Liver (tissue), 9 donors: ENCODE results near the gene CYTH3. TPM values are rescaled to one million over a fixed set of nuclear protein-coding genes. Genes with fewer than 3 reads are reported as not detected.

ENCODE experiments used
- DNase-seq: peaks from one replicate; pipeline ENCODE4 v3.0.0-alpha.2; 2017; ENCODE audit warnings: low spot score
- H3K27ac ChIP-seq, 2 donors: one replicate each; pipeline ENCODE4 v1.7.0; 2013; ENCODE audit warnings: inconsistent platforms in 2 of 2, low read length in 2 of 2, control low read depth in 1 of 2, low read depth in 1 of 2, mild to moderate bottlenecking in 1 of 2
- H3K27me3 ChIP-seq, 4 donors: one replicate each; pipeline versions ENCODE4 v1.6.1 to v1.7.0; 2013; ENCODE audit warnings: low read length in 3 of 4, inconsistent platforms in 1 of 4, mild to moderate bottlenecking in 1 of 4, moderate library complexity in 1 of 4; ENCODE audit not compliant: control insufficient read depth in 4 of 4, insufficient read depth in 4 of 4
- H3K36me3 ChIP-seq, 4 donors: one replicate each; pipeline versions ENCODE4 v1.6.1 to v1.7.0; 2013; ENCODE audit warnings: low read length in 3 of 4, mild to moderate bottlenecking in 3 of 4, low read depth in 1 of 4, moderate library complexity in 1 of 4; ENCODE audit not compliant: control insufficient read depth in 4 of 4, insufficient read depth in 3 of 4
- H3K4me1 ChIP-seq, 4 donors: one replicate each; pipeline versions ENCODE4 v1.6.1 to v1.7.0; 2013; ENCODE audit warnings: low read length in 3 of 4, mild to moderate bottlenecking in 3 of 4, moderate library complexity in 1 of 4; ENCODE audit not compliant: control insufficient read depth in 4 of 4, insufficient read depth in 4 of 4
- H3K4me3 ChIP-seq, 3 donors: one replicate each; pipeline versions ENCODE4 v1.6.1 to v1.7.0; 2013; ENCODE audit warnings: low read length in 3 of 3, control low read depth in 1 of 3, low read depth in 1 of 3, mild to moderate bottlenecking in 1 of 3
- H3K9ac ChIP-seq, 2 donors: one replicate each; pipeline ENCODE4 v1.7.0; 2013; ENCODE audit warnings: low read length in 2 of 2, mild to moderate bottlenecking in 2 of 2, moderate library complexity in 2 of 2, control low read depth in 1 of 2, low read depth in 1 of 2
- H3K9me3 ChIP-seq, 4 donors: one replicate each; pipeline versions ENCODE4 v1.6.1 to v1.7.0; 2013; ENCODE audit warnings: low read length in 3 of 4; ENCODE audit not compliant: control insufficient read depth in 4 of 4
- EGR1 ChIP-seq, 2 donors: IDR thresholded peaks; 2 replicates each; pipeline ENCODE4 v1.6.1; 2016 to 2018; ENCODE audit warnings: antibody characterized with exemption in 2 of 2, low read depth in 2 of 2
- FOXA1 ChIP-seq: IDR thresholded peaks from 2 replicates; pipeline ENCODE4 v1.6.1; 2016; ENCODE audit warnings: antibody characterized with exemption
- FOXA2 ChIP-seq: IDR thresholded peaks from 2 replicates; pipeline ENCODE4 v1.6.1; 2016; ENCODE audit warnings: antibody characterized with exemption
- GABPA ChIP-seq, 2 donors: IDR thresholded peaks in 1 of 2; conservative IDR thresholded peaks in 1 of 2; 2 replicates each; pipeline ENCODE4 v1.6.1; 2016; ENCODE audit warnings: antibody characterized with exemption in 2 of 2, mild to moderate bottlenecking in 1 of 2, moderate library complexity in 1 of 2
- HNF4A ChIP-seq, 2 donors: conservative IDR thresholded peaks; 2 replicates each; pipeline ENCODE4 v1.6.1; 2016; ENCODE audit warnings: antibody characterized with exemption in 2 of 2, mild to moderate bottlenecking in 2 of 2
- HNF4G ChIP-seq: IDR thresholded peaks from 2 replicates; pipeline ENCODE4 v1.6.1; 2016; ENCODE audit warnings: antibody characterized with exemption
- JUND ChIP-seq, 2 donors: IDR thresholded peaks; 2 replicates each; pipeline ENCODE4 v1.6.1; 2016; ENCODE audit warnings: antibody characterized with exemption in 2 of 2
- NR2F2 ChIP-seq: IDR thresholded peaks from 2 replicates; pipeline ENCODE4 v1.6.1; 2016; ENCODE audit warnings: antibody characterized with exemption
- RAD21 ChIP-seq, 2 donors: IDR thresholded peaks; 2 replicates each; pipeline ENCODE4 v1.6.1; 2016; ENCODE audit warnings: antibody characterized with exemption in 2 of 2, mild to moderate bottlenecking in 2 of 2
- RXRA ChIP-seq, 2 donors: IDR thresholded peaks; 2 replicates each; pipeline ENCODE4 v1.6.1; 2017 to 2018; ENCODE audit warnings: antibody characterized with exemption in 2 of 2, mild to moderate bottlenecking in 1 of 2
- SP1 ChIP-seq: IDR thresholded peaks from 2 replicates; pipeline ENCODE4 v1.6.1; 2018; ENCODE audit warnings: antibody characterized with exemption, mild to moderate bottlenecking
- TAF1 ChIP-seq: conservative IDR thresholded peaks from 2 replicates; pipeline ENCODE4 v1.6.1; 2016; ENCODE audit warnings: antibody characterized with exemption, mild to moderate bottlenecking
- YY1 ChIP-seq: IDR thresholded peaks from 2 replicates; pipeline ENCODE4 v1.6.1; 2016; ENCODE audit warnings: antibody characterized with exemption, mild to moderate bottlenecking
- WGBS: extraction: QIAGEN DNeasy Blood & Tissue Kit; methylation state at CpG from one replicate; pipeline ENCODE4 v1.1.7; 2013; 5-methylcytosine and 5-hydroxymethylcytosine counted together
- polyA plus RNA-seq, 2 donors: library from polyadenylated mRNA; stranded (reverse) in 1 of 2; unstranded in 1 of 2; fragments of 200-250 nt in 1 of 2; fragments of >200 nt in 1 of 2; fragmentation: Nextera tagmentation in 1 of 2; extraction: Ambion mirVana in 1 of 2; gene quantifications; one replicate each; pipeline versions ENCODE4 v1.2.1 to v1.2.3, GENCODE V29; 2013 to 2015
- total RNA-seq, 2 donors: library from RNA; depleted of rRNA; stranded (reverse); fragments of >200 nt; gene quantifications; one replicate each; pipeline ENCODE4 v1.2.3, GENCODE V29; 2014
- TF ChIP-seq, protein P1 (sequence below): IDR thresholded peaks from 2 replicates; pipeline ENCODE4 v1.6.1; 2016; ENCODE audit warnings: antibody characterized with exemption
- TF ChIP-seq, protein P2 (sequence below): fragments of 150-350 bp; IDR thresholded peaks from 2 replicates; pipeline ENCODE4 v1.5.1; 2017; ENCODE audit warnings: improper control_type of control experiment, low read depth, low read length; ENCODE audit not compliant: missing input control
- TF ChIP-seq, protein P3 (sequence below): IDR thresholded peaks from 2 replicates; pipeline ENCODE4 v1.6.1; 2016; ENCODE audit warnings: antibody characterized with exemption
- TF ChIP-seq, protein P4 (sequence below): IDR thresholded peaks from 2 replicates; pipeline ENCODE4 v1.6.1; 2016; ENCODE audit warnings: antibody characterized with exemption, mild to moderate bottlenecking
- donor health status: healthy.
- donor health status: healthy.
- donor health status: healthy.
- donor health status: healthy.
- donor health status: healthy.

Gene CYTH3
- total and polyA plus RNA-seq, 4 donors: 1.1 to 6.3 (median 3.7) TPM

- peaks cover 0 to 4% (median under 1%) of the 10 kb centered on the region in 4 donors for H3K4me1 ChIP-seq
- DNase-seq: no peak
- H3K27ac ChIP-seq: no peak overlapping the region
- WGBS: 85% methylated on average over 2 of the region's 2 CpGs
- H3K9ac ChIP-seq: no peak overlapping the region
- TF ChIP-seq HNF4A (conservative IDR thresholded peaks at IDR 0.05) (no peak), RAD21 (IDR thresholded peaks at IDR 0.05) (no peak), YY1 (no peak), TAF1 (no peak), FOXA2 (no peak), JUND (IDR thresholded peaks at IDR 0.05) (no peak), EGR1 (IDR thresholded peaks at IDR 0.05; ENCODE audit: low read depth in 2 of 2) (no peak), SP1 (no peak)
- TF ChIP-seq, protein P1, sequence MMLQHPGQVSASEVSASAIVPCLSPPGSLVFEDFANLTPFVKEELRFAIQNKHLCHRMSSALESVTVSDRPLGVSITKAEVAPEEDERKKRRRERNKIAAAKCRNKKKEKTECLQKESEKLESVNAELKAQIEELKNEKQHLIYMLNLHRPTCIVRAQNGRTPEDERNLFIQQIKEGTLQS: no peak
- TF ChIP-seq, protein P2, sequence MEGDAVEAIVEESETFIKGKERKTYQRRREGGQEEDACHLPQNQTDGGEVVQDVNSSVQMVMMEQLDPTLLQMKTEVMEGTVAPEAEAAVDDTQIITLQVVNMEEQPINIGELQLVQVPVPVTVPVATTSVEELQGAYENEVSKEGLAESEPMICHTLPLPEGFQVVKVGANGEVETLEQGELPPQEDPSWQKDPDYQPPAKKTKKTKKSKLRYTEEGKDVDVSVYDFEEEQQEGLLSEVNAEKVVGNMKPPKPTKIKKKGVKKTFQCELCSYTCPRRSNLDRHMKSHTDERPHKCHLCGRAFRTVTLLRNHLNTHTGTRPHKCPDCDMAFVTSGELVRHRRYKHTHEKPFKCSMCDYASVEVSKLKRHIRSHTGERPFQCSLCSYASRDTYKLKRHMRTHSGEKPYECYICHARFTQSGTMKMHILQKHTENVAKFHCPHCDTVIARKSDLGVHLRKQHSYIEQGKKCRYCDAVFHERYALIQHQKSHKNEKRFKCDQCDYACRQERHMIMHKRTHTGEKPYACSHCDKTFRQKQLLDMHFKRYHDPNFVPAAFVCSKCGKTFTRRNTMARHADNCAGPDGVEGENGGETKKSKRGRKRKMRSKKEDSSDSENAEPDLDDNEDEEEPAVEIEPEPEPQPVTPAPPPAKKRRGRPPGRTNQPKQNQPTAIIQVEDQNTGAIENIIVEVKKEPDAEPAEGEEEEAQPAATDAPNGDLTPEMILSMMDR: no peak
- TF ChIP-seq, protein P3, sequence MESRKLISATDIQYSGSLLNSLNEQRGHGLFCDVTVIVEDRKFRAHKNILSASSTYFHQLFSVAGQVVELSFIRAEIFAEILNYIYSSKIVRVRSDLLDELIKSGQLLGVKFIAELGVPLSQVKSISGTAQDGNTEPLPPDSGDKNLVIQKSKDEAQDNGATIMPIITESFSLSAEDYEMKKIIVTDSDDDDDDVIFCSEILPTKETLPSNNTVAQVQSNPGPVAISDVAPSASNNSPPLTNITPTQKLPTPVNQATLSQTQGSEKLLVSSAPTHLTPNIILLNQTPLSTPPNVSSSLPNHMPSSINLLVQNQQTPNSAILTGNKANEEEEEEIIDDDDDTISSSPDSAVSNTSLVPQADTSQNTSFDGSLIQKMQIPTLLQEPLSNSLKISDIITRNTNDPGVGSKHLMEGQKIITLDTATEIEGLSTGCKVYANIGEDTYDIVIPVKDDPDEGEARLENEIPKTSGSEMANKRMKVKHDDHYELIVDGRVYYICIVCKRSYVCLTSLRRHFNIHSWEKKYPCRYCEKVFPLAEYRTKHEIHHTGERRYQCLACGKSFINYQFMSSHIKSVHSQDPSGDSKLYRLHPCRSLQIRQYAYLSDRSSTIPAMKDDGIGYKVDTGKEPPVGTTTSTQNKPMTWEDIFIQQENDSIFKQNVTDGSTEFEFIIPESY: no peak
- TF ChIP-seq, protein P4, sequence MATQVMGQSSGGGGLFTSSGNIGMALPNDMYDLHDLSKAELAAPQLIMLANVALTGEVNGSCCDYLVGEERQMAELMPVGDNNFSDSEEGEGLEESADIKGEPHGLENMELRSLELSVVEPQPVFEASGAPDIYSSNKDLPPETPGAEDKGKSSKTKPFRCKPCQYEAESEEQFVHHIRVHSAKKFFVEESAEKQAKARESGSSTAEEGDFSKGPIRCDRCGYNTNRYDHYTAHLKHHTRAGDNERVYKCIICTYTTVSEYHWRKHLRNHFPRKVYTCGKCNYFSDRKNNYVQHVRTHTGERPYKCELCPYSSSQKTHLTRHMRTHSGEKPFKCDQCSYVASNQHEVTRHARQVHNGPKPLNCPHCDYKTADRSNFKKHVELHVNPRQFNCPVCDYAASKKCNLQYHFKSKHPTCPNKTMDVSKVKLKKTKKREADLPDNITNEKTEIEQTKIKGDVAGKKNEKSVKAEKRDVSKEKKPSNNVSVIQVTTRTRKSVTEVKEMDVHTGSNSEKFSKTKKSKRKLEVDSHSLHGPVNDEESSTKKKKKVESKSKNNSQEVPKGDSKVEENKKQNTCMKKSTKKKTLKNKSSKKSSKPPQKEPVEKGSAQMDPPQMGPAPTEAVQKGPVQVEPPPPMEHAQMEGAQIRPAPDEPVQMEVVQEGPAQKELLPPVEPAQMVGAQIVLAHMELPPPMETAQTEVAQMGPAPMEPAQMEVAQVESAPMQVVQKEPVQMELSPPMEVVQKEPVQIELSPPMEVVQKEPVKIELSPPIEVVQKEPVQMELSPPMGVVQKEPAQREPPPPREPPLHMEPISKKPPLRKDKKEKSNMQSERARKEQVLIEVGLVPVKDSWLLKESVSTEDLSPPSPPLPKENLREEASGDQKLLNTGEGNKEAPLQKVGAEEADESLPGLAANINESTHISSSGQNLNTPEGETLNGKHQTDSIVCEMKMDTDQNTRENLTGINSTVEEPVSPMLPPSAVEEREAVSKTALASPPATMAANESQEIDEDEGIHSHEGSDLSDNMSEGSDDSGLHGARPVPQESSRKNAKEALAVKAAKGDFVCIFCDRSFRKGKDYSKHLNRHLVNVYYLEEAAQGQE: no peak
- H3K27me3 ChIP-seq: no peaks in the 10 kb centered on the region
- H3K36me3 ChIP-seq: no peaks in the 10 kb centered on the region
- H3K9me3 ChIP-seq: no peaks in the 10 kb centered on the region
- H3K4me3 ChIP-seq: no peak overlapping the region
Observed at GRCh38 chr7:6261699-6262098, 10.7 kb downstream of the CYTH3 start.

- H3K4me1 ChIP-seq: peaks cover 0 to 5% (median 3%) of the 10 kb centered on the region in 4 donors
- 95% methylated on average over 6 of the region's 6 CpGs for WGBS
- TF ChIP-seq RXRA (IDR thresholded peaks at IDR 0.05): no peak
- TF ChIP-seq, protein P1: no peak
- TF ChIP-seq, protein P3: no peak
- TF ChIP-seq RAD21 (IDR thresholded peaks at IDR 0.05): no peak
- TF ChIP-seq GABPA (IDR thresholded peaks at IDR 0.05 in 1 of 2, conservative IDR thresholded peaks at IDR 0.05 in 1 of 2): no peak
- no peak for TF ChIP-seq NR2F2
- no peak for TF ChIP-seq TAF1
- no peak for TF ChIP-seq FOXA1
- TF ChIP-seq, protein P4: no peak
- TF ChIP-seq HNF4G: no peak
- TF ChIP-seq EGR1 (IDR thresholded peaks at IDR 0.05; ENCODE audit: low read depth in 2 of 2): no peak
Observed at GRCh38 chr7:6260291-6261187, 11.9 kb downstream of the CYTH3 start.

More at GRCh38 chr7:6260291-6261187, 11.9 kb downstream of the CYTH3 start:
- H3K27me3 ChIP-seq: no peaks in the 10 kb centered on the region
- no peaks in the 10 kb centered on the region for H3K9me3 ChIP-seq
- H3K27ac ChIP-seq: no peak overlapping the region
- no peak overlapping the region for H3K4me3 ChIP-seq
- H3K9ac ChIP-seq: no peak overlapping the region
- DNase-seq: no peak
- no peaks in the 10 kb centered on the region for H3K36me3 ChIP-seq
